Suprapubic skin (tissue), 4 donors: ENCODE results near the gene FLT3LG.

ENCODE experiments used
- CTCF ChIP-seq, 2 donors: fragments of 200-600 bp in 1 of 2; fragments of 450-650 bp in 1 of 2; sonication (generic) in 1 of 2; IDR thresholded peaks; one replicate each; pipeline ENCODE4 v1.5.1; 2016 to 2019; ENCODE audit warnings: antibody characterized with exemption in 2 of 2, mild to moderate bottlenecking in 1 of 2, moderate library complexity in 1 of 2
- POLR2A ChIP-seq, 2 donors: fragments of 450-650 bp; IDR thresholded peaks; one replicate each; pipeline ENCODE4 v1.6.1; 2017; ENCODE audit warnings: antibody characterized with exemption in 2 of 2, mild to moderate bottlenecking in 2 of 2, moderate library complexity in 2 of 2
- POLR2AphosphoS5 ChIP-seq, 3 donors: sonication (generic); formaldehyde crosslinking; IDR thresholded peaks; one replicate each; pipeline ENCODE4 v1.6.1; 2017; ENCODE audit warnings: antibody characterized with exemption in 3 of 3

- no peak for TF ChIP-seq CTCF (IDR thresholded peaks at IDR 0.05)
- TF ChIP-seq POLR2AphosphoS5 (IDR thresholded peaks at IDR 0.05), result no peak
- no peak for TF ChIP-seq POLR2A (IDR thresholded peaks at IDR 0.05)
Observed at GRCh38 chr19:49513746-49514118, 39.7 kb downstream of the FLT3LG start.
